SK-N-SH treated with all-trans-retinoic acid at 6 μM for 48 hours (cell line): Measurements from ENCODE around the gene PEX10.
A peak's percentile ranks its signal among the peaks of the same experiment; 100 is the strongest.

Source experiments
- ATAC-seq: fragments of 200-7000 bp; cut with Tn5 transposase; 3 replicates; pipeline ENCODE4 v1.9.1; 2020; ENCODE audit warnings: mild to moderate bottlenecking, moderate library complexity
- BACH2 ChIP-seq: fragments of 250-450 bp; sonication (Bioruptor Pico); IDR thresholded peaks from 2 replicates; pipeline ENCODE4 v1.9.0; 2021; ENCODE audit warnings: mild to moderate bottlenecking, borderline replicate concordance
- CREB5 ChIP-seq: fragments of 250-450 bp; sonication (Bioruptor Pico); IDR thresholded peaks from 2 replicates; pipeline ENCODE4 v1.5.1; 2020; ENCODE audit warnings: low read depth, mild to moderate bottlenecking, moderate library complexity
- CSDC2 ChIP-seq: fragments of 250-450 bp; sonication (Bioruptor Pico); IDR thresholded peaks from 2 replicates; pipeline ENCODE4 v1.5.0; 2020; ENCODE audit warnings: mild to moderate bottlenecking, moderate library complexity
- ESRRG ChIP-seq: fragments of 250-450 bp; sonication (Bioruptor Pico); IDR thresholded peaks from 2 replicates; pipeline ENCODE4 v1.6.1; 2021; ENCODE audit warnings: mild to moderate bottlenecking
- ISL1 ChIP-seq: fragments of 250-450 bp; sonication (Bioruptor Pico); IDR thresholded peaks from 2 replicates; pipeline ENCODE4 v2.1.2; 2022; ENCODE audit warnings: mild to moderate bottlenecking, moderate library complexity
- OSR1 ChIP-seq: fragments of 250-450 bp; sonication (Bioruptor Pico); IDR thresholded peaks from 2 replicates; pipeline ENCODE4 v1.8.0; 2022; ENCODE audit warnings: moderate library complexity, mild to moderate bottlenecking, inconsistent platforms
- PATZ1 ChIP-seq: fragments of 250-450 bp; sonication (Bioruptor Pico); IDR thresholded peaks from 2 replicates; pipeline ENCODE4 v1.8.0; 2020; ENCODE audit warnings: mild to moderate bottlenecking, moderate library complexity, borderline replicate concordance
- RARB ChIP-seq: fragments of 250-450 bp; sonication (Bioruptor Pico); IDR thresholded peaks from 2 replicates; pipeline ENCODE4 v1.8.0; 2021; ENCODE audit warnings: mild to moderate bottlenecking, moderate library complexity
- SNAI2 ChIP-seq: fragments of 250-450 bp; sonication (Bioruptor Pico); IDR thresholded peaks from 2 replicates; pipeline ENCODE4 v1.5.0; 2020; ENCODE audit warnings: mild to moderate bottlenecking, moderate library complexity
- TCF4 ChIP-seq: fragments of 250-450 bp; sonication (Bioruptor Pico); IDR thresholded peaks from 2 replicates; pipeline ENCODE4 v1.8.0; 2021; ENCODE audit warnings: mild to moderate bottlenecking, moderate library complexity, borderline replicate concordance
- TOX ChIP-seq: fragments of 250-450 bp; sonication (Bioruptor Pico); IDR thresholded peaks from 2 replicates; pipeline ENCODE4 v1.8.0; 2021; ENCODE audit warnings: mild to moderate bottlenecking, moderate library complexity, borderline replicate concordance
- ZFP30 ChIP-seq: fragments of 450-650 bp; formaldehyde crosslinking; IDR thresholded peaks from 2 replicates; pipeline ENCODE4 v1.5.0; 2022; ENCODE audit warnings: mild to moderate bottlenecking, moderate library complexity
- ZNF565 ChIP-seq: fragments of 450-650 bp; formaldehyde crosslinking; conservative IDR thresholded peaks from 2 replicates; pipeline ENCODE4 v1.5.0; 2020; ENCODE audit warnings: low read depth, mild to moderate bottlenecking, moderate library complexity
- ZNF70 ChIP-seq: fragments of 450-650 bp; formaldehyde crosslinking; IDR thresholded peaks from 2 replicates; pipeline ENCODE4 v1.5.0; 2020; ENCODE audit warnings: mild to moderate bottlenecking, moderate library complexity
- ZNF8 ChIP-seq: fragments of 450-650 bp; formaldehyde crosslinking; IDR thresholded peaks from 2 replicates; pipeline ENCODE4 v1.5.0; 2020; ENCODE audit warnings: mild to moderate bottlenecking, moderate library complexity
- TF ChIP-seq, protein P1 (sequence below): fragments of 250-450 bp; sonication (Bioruptor Pico); IDR thresholded peaks from 2 replicates; pipeline ENCODE4 v1.5.1; 2021; ENCODE audit warnings: mild to moderate bottlenecking, moderate library complexity
- TF ChIP-seq, protein P2 (sequence below): fragments of 250-450 bp; sonication (Bioruptor Pico); IDR thresholded peaks from 2 replicates; pipeline ENCODE4 v1.5.0; 2020; ENCODE audit warnings: mild to moderate bottlenecking, moderate library complexity

The PEX10 gene

GRCh38 chr1:2384130-2384860 is 28.1 kb downstream of the PEX10 start:
- TF ChIP-seq ZNF70 (CRISPR knock-in tag) (no peak), TCF4 (CRISPR knock-in tag) (no peak), ZNF565 (CRISPR knock-in tag) (no peak), SNAI2 (CRISPR knock-in tag) (no peak), ESRRG (CRISPR knock-in tag) (no peak), PATZ1 (no peak), RARB (no peak), ZNF8 (CRISPR knock-in tag) (no peak), CSDC2 (CRISPR knock-in tag) (no peak), ISL1 (CRISPR knock-in tag) (no peak), ZFP30 (CRISPR knock-in tag) (no peak), OSR1 (CRISPR knock-in tag) (no peak)
- TF ChIP-seq, protein P1, sequence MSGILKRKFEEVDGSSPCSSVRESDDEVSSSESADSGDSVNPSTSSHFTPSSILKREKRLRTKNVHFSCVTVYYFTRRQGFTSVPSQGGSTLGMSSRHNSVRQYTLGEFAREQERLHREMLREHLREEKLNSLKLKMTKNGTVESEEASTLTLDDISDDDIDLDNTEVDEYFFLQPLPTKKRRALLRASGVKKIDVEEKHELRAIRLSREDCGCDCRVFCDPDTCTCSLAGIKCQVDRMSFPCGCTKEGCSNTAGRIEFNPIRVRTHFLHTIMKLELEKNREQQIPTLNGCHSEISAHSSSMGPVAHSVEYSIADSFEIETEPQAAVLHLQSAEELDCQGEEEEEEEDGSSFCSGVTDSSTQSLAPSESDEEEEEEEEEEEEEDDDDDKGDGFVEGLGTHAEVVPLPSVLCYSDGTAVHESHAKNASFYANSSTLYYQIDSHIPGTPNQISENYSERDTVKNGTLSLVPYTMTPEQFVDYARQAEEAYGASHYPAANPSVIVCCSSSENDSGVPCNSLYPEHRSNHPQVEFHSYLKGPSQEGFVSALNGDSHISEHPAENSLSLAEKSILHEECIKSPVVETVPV (CRISPR knock-in tag): no peak
- TF ChIP-seq, protein P2, sequence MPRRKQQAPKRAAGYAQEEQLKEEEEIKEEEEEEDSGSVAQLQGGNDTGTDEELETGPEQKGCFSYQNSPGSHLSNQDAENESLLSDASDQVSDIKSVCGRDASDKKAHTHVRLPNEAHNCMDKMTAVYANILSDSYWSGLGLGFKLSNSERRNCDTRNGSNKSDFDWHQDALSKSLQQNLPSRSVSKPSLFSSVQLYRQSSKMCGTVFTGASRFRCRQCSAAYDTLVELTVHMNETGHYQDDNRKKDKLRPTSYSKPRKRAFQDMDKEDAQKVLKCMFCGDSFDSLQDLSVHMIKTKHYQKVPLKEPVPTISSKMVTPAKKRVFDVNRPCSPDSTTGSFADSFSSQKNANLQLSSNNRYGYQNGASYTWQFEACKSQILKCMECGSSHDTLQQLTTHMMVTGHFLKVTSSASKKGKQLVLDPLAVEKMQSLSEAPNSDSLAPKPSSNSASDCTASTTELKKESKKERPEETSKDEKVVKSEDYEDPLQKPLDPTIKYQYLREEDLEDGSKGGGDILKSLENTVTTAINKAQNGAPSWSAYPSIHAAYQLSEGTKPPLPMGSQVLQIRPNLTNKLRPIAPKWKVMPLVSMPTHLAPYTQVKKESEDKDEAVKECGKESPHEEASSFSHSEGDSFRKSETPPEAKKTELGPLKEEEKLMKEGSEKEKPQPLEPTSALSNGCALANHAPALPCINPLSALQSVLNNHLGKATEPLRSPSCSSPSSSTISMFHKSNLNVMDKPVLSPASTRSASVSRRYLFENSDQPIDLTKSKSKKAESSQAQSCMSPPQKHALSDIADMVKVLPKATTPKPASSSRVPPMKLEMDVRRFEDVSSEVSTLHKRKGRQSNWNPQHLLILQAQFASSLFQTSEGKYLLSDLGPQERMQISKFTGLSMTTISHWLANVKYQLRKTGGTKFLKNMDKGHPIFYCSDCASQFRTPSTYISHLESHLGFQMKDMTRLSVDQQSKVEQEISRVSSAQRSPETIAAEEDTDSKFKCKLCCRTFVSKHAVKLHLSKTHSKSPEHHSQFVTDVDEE: no peak

GRCh38 chr1:2383576-2383975 is 28.8 kb downstream of the PEX10 start:
- ATAC-seq: no peak
- TF ChIP-seq SNAI2 (CRISPR knock-in tag) (no peak), TOX (no peak)

More at GRCh38 chr1:2384130-2384860, 28.1 kb downstream of the PEX10 start:
- no peak for ATAC-seq

DNA sequence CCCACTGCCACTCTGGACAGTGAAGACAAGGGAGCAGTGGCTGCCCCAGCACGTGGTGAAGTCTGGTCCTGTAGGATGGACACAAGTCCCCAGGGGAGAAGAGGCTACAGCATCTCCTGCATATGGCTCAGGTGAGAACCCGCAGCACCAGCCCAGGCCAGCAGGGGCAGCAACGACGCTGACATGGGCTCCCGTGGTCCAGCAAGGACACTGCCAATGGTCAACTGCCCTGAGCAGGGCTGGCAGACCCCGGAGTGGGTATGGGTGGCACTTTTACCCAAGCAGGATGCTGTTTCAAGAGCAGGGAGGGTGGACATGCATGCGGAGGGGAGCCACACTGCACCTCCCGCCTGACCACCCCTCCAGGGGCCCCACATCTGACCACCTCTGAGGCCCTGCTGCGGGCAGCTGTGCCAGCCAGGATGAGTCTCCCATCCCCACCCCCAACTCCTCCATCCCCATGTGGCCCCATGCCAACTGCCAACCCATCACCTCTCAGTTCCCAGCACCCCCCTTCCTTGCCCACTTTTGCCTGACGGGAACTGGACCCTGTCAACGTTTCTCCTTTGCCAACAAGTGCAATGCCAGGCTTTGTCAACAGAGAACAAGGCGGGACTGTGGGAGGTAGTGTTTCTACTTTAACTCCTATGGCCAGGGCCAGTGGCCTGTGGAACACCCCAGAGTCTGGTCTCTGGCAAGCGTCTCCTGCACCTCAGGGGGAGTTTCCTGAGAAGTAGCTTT is 29.6 kb downstream of the PEX10 start:
- peak; percentile 65 for ATAC-seq
- TF ChIP-seq, protein P1 (CRISPR knock-in tag): no peak
- TF ChIP-seq CREB5 (CRISPR knock-in tag) (no peak), BACH2 (no peak), TCF4 (CRISPR knock-in tag) (no peak), ZNF565 (CRISPR knock-in tag) (no peak), RARB (no peak)
- TF ChIP-seq, protein P2: no peak
